GM12878 (cell line): ENCODE data around the gene NOP53. TPM values are rescaled to one million over a fixed set of nuclear protein-coding genes. Genes with fewer than 3 reads are reported as not detected.

ENCODE experiments used
- ATAC-seq: fragments of 200-7000 bp; cut with Tn5 transposase; 3 replicates; pipeline ENCODE4 v1.9.1; 2020; ENCODE audit warnings: mild to moderate bottlenecking, moderate library complexity
- BruUV-seq: library from RNA; stranded (reverse); fragments of 400-500 nt; replicated peaks from 2 replicates; lab custom pipeline; 2021; lab: Mats Ljungman, UMichigan
- CTCF ChIA-PET: fragments of 300-600 bp; sonication (Branson Sonifier 250); formaldehyde crosslinking; extraction: SDS; loops from one replicate; lab custom pipeline; 2021; ENCODE audit warnings: inconsistent platforms; lab: Yijun Ruan, JAX
- POLR2A ChIA-PET: fragments of 350-600 bp; formaldehyde crosslinking; extraction: SDS; loops from one replicate; lab custom pipeline; 2021; ENCODE audit warnings: inconsistent platforms; lab: Charles Lee
- RAD21 ChIA-PET: fragments of 300-600 bp; sonication (Branson Sonifier 250); formaldehyde crosslinking; loops from one replicate; lab custom pipeline; 2023; ENCODE audit warnings: antibody characterized with exemption; ENCODE audit not compliant: unreplicated experiment; lab: Charles Lee
- SMC1A ChIA-PET: fragments of 300-600 bp; sonication (Branson Sonifier 250); formaldehyde crosslinking; loops from one replicate; lab custom pipeline; 2023; ENCODE audit not compliant: unreplicated experiment, uncharacterized antibody; lab: Charles Lee
- DNase-seq: peaks from one replicate; pipeline ENCODE4 v3.0.0-alpha.2; 2011; ENCODE audit warnings: low read depth, low spot score
- FAIRE-seq: peaks from 3 replicates; lab custom pipeline; 2011; peaks lifted over from hg19 to GRCh38; lab: Jason Lieb, UNC
- H2AFZ ChIP-seq: 2 replicates; pipeline ENCODE4 v1.6.0; 2011; ENCODE audit warnings: low read depth, low read length, control low read depth; ENCODE audit not compliant: control insufficient read depth
- H3K27ac ChIP-seq: 2 replicates; pipeline ENCODE4 v1.5.1; 2011; ENCODE audit warnings: control low read depth; ENCODE audit not compliant: control insufficient read depth, insufficient read depth
- H3K27me3 ChIP-seq, 2 experiments: replicated peaks in 1 of 2; 2 replicates each; pipeline versions ENCODE4 v1.6.0 to v1.6.1; 2011; ENCODE audit warnings: low read length in 1 of 2; ENCODE audit not compliant: control insufficient read depth in 2 of 2, insufficient read depth in 2 of 2
- H3K36me3 ChIP-seq, 2 experiments: 2 replicates each; pipeline ENCODE4 v1.5.1; 2011; ENCODE audit warnings: low read length in 1 of 2; ENCODE audit not compliant: control insufficient read depth in 2 of 2, insufficient read depth in 2 of 2
- H3K4me1 ChIP-seq: 2 replicates; pipeline ENCODE4 v1.6.1; 2011; ENCODE audit warnings: mild to moderate bottlenecking, low read length, moderate library complexity, mixed read lengths; ENCODE audit not compliant: control insufficient read depth, insufficient read depth
- H3K4me2 ChIP-seq: 2 replicates; pipeline ENCODE4 v1.6.0; 2011; ENCODE audit warnings: control low read depth; ENCODE audit not compliant: control insufficient read depth, insufficient read depth
- H3K4me3 ChIP-seq: fragments of 200-600 bp; sonication (generic); 2 replicates; pipeline ENCODE4 v1.5.1; 2016
- H3K79me2 ChIP-seq: 2 replicates; pipeline ENCODE4 v1.6.0; 2011; ENCODE audit warnings: low read length; ENCODE audit not compliant: control insufficient read depth, insufficient read depth
- H3K9ac ChIP-seq: 2 replicates; pipeline ENCODE4 v1.8.0; 2011; ENCODE audit warnings: low read length, control low read depth, mixed read lengths; ENCODE audit not compliant: control insufficient read depth, insufficient read depth
- H3K9me3 ChIP-seq: replicated peaks from 3 replicates; pipeline ENCODE4 v1.5.1; 2011; ENCODE audit warnings: mild to moderate bottlenecking, low read length; ENCODE audit not compliant: control insufficient read depth, insufficient read depth
- H4K20me1 ChIP-seq: 2 replicates; pipeline ENCODE4 v1.6.0; 2011; ENCODE audit not compliant: control insufficient read depth, insufficient read depth
- BRCA1 ChIP-seq: IDR thresholded peaks from 2 replicates; pipeline ENCODE4 v1.6.1; 2011; ENCODE audit warnings: low read depth, low read length, improper control_type of control experiment
- CBX3 ChIP-seq: fragments of 200-600 bp; sonication (generic); IDR thresholded peaks from 2 replicates; pipeline ENCODE4 v1.6.1; 2016; ENCODE audit warnings: low read depth, borderline replicate concordance
- CBX5 ChIP-seq: sonication (generic); IDR thresholded peaks from 2 replicates; pipeline ENCODE4 v1.6.1; 2016; ENCODE audit warnings: low read depth, moderate library complexity, mild to moderate bottlenecking, inconsistent platforms
- ESRRA ChIP-seq: IDR thresholded peaks from 2 replicates; pipeline ENCODE4 v1.6.1; 2012; ENCODE audit warnings: mild to moderate bottlenecking, low read length, improper control_type of control experiment
- ETV6 ChIP-seq, 2 experiments: fragments of 450-650 bp in 1 of 2; IDR thresholded peaks in 1 of 2; conservative IDR thresholded peaks in 1 of 2; 2 replicates each; pipeline ENCODE4 v1.6.1; 2014; ENCODE audit warnings: antibody characterized with exemption in 1 of 2, borderline replicate concordance in 1 of 2, low read depth in 1 of 2, mild to moderate bottlenecking in 1 of 2, moderate library complexity in 1 of 2
- FOXM1 ChIP-seq: IDR thresholded peaks from 2 replicates; pipeline ENCODE4 v1.6.1; 2012; ENCODE audit warnings: low read depth, mild to moderate bottlenecking, inconsistent platforms, low read length, moderate library complexity
- KAT2A ChIP-seq: conservative IDR thresholded peaks from 2 replicates; pipeline ENCODE4 v1.6.1; 2011; ENCODE audit warnings: low read depth, low read length; ENCODE audit not compliant: control insufficient read depth
- MEF2B ChIP-seq: fragments of 450-650 bp; IDR thresholded peaks from 2 replicates; pipeline ENCODE4 v1.6.1; 2018; ENCODE audit warnings: mild to moderate bottlenecking, moderate library complexity; ENCODE audit not compliant: partially characterized antibody, poor library complexity, severe bottlenecking
- ZNF24 ChIP-seq: fragments of 450-650 bp; IDR thresholded peaks from 2 replicates; pipeline ENCODE4 v1.6.1; 2017; ENCODE audit warnings: antibody characterized with exemption, mild to moderate bottlenecking
- ZZZ3 ChIP-seq: IDR thresholded peaks from 2 replicates; pipeline ENCODE4 v1.6.1; 2011; ENCODE audit warnings: low read depth; ENCODE audit not compliant: control insufficient read depth, insufficient read length
- WGBS: methylation state at CpG from one replicate; pipeline ENCODE4 v1.1.6; 2016; ENCODE audit warnings: low lambda C conversion rate; ENCODE audit not compliant: insufficient replicate concordance, insufficient coverage; ENCODE audit errors: missing lambda C conversion rate; 5-methylcytosine and 5-hydroxymethylcytosine counted together
- in situ Hi-C: fragments of 300-500 bp; cut with MboI; formaldehyde crosslinking; loops from 9 replicates; pipeline ENCODE4 v1.14.3; 2018; ENCODE audit warnings: mixed read lengths
- intact Hi-C: fragments of 100-400 bp; cut with micrococcal nuclease; formaldehyde crosslinking; loops from one replicate; pipeline ENCODE4 v1.14.2; 2022; ENCODE audit not compliant: unreplicated experiment
- polyA plus RNA-seq, 11 experiments: library from polyadenylated mRNA; depleted of rRNA in 4 of 11; unstranded in 6 of 11; stranded (reverse) in 5 of 11; fragments of >200 nt; fragmentation: Nextera tagmentation in 4 of 11; fragmentation: Illumina TruSeq in 1 of 11; extraction: Ambion mirVana in 4 of 11; extraction: Trizol in 1 of 11; gene quantifications; 1 replicate in 1 of 11; 2 replicates in 10 of 11; pipeline versions ENCODE4 v1.2.1 to v1.2.3, GENCODE V29; 2011 to 2016; ENCODE audit warnings: inconsistent platforms in 2 of 11, missing spikeins in 2 of 11, low read depth in 1 of 11
- total RNA-seq, 4 experiments: library from RNA; depleted of rRNA in 3 of 4; stranded (reverse); fragments of >200 nt in 3 of 4; fragmentation: Illumina TruSeq in 1 of 4; extraction: Trizol in 1 of 4; gene quantifications; 2 replicates each; pipeline versions ENCODE4 v1.2.1 to v1.2.3, GENCODE V29; 2013 to 2021
- TF ChIP-seq, protein P1 (sequence below): IDR thresholded peaks from 2 replicates; pipeline ENCODE4 v1.6.1; 2011; ENCODE audit warnings: borderline replicate concordance, low read depth, mild to moderate bottlenecking, moderate library complexity, mixed read lengths, low read length; ENCODE audit not compliant: insufficient read depth; ENCODE audit errors: extremely low read length
- TF ChIP-seq, protein P2 (sequence below): fragments of 450-650 bp; IDR thresholded peaks from 2 replicates; pipeline ENCODE4 v1.6.1; 2016; ENCODE audit warnings: mild to moderate bottlenecking

Gene NOP53
- total and polyA plus RNA-seq, 10 of the 15 experiments (the other 5 are each of a cell fraction or from before 2014, with no cell fraction given): 6.0 to 386 (median 167) TPM

DNA sequence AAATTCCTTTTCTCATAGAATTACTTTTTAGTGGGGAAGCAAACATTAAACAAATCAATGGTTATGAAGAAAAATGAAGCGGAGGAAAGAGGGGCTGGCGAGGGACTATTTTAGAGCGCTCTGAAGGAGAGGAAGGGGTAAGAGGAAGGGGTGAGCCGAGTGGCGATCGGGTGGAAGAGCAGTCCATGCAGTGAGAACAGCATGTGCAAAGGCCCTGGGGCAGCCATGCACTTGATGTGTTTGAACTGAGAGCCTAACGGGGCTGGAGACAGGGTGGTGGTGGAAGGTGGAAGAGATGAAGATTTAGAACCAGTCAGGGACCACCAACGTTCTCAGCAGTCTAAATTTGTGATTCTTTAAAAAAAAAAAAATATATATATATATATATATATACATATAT is 14.4 kb upstream of the NOP53 start:
- TF ChIP-seq CBX5 (no peak), BRCA1 (no peak), ZNF24 (no peak)
- TF ChIP-seq, protein P1, sequence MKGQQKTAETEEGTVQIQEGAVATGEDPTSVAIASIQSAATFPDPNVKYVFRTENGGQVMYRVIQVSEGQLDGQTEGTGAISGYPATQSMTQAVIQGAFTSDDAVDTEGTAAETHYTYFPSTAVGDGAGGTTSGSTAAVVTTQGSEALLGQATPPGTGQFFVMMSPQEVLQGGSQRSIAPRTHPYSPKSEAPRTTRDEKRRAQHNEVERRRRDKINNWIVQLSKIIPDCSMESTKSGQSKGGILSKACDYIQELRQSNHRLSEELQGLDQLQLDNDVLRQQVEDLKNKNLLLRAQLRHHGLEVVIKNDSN: no peak

DNA sequence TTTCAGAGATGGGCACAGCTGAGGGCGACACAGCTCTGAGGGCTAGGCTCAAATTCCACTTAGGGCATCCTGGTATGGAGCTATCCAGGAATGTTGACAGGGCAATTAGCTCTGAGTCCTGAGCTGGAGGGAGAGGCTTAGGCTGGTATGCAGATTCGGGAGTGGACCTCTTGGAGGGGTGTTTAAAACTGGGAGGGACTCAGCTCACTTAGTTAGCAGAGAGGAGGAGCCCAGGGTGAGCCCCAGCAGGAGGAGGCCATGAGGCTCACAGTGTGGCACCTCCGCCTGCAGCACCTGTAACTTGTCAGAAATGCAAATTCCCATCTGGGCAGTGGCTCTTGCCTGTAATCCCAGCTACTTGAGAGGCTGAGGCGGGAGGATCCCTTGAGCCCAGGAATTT is 10.2 kb upstream of the NOP53 start:
- no peak overlapping the region for H3K4me3 ChIP-seq
- no peak overlapping the region for H3K27ac ChIP-seq
- H3K9ac ChIP-seq: no peak overlapping the region
- TF ChIP-seq CBX3: no peak
- TF ChIP-seq ZZZ3: no peak
- TF ChIP-seq ESRRA: no peak
- TF ChIP-seq MEF2B: no peak
- TF ChIP-seq FOXM1: no peak
- TF ChIP-seq, protein P2, sequence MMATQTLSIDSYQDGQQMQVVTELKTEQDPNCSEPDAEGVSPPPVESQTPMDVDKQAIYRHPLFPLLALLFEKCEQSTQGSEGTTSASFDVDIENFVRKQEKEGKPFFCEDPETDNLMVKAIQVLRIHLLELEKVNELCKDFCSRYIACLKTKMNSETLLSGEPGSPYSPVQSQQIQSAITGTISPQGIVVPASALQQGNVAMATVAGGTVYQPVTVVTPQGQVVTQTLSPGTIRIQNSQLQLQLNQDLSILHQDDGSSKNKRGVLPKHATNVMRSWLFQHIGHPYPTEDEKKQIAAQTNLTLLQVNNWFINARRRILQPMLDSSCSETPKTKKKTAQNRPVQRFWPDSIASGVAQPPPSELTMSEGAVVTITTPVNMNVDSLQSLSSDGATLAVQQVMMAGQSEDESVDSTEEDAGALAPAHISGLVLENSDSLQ: no peak
- no peak for TF ChIP-seq KAT2A
- no peak for TF ChIP-seq ETV6 (conservative IDR thresholded peaks at IDR 0.05 in 1 of 2, IDR thresholded peaks at IDR 0.05 in 1 of 2; ENCODE audit: borderline replicate concordance in 1 of 2, low read depth in 1 of 2)
- RAD21 ChIA-PET: no interaction called here
- H3K36me3 ChIP-seq: no peaks in the 10 kb centered on the region
- no peak for ATAC-seq
- no peak overlapping the region for H2AFZ ChIP-seq
- FAIRE-seq: no peak
- no peaks in the 10 kb centered on the region for H3K4me1 ChIP-seq
- no peaks in the 10 kb centered on the region for H3K27me3 ChIP-seq
- H4K20me1 ChIP-seq: no peaks in the 10 kb centered on the region
- POLR2A ChIA-PET: no interaction called here
- no peak for DNase-seq
- intact Hi-C loops: no loop called here
- no TSS peak for BruUV-seq
- no peak overlapping the region for H3K4me2 ChIP-seq
- in situ Hi-C loops: no loop called here
- 9% methylated on average over 4 of the region's 4 CpGs for WGBS
- H3K9me3 ChIP-seq: no peaks in the 10 kb centered on the region; the same call in 2 of the 3 replicates
- CTCF ChIA-PET: no interaction called here
- H3K79me2 ChIP-seq: no peaks in the 10 kb centered on the region
- SMC1A ChIA-PET: no interaction called here

More for the DNA sequence above, 14.4 kb upstream of the NOP53 start:
- Histone ChIP-seq H3K9ac (no peak overlapping the region), H3K27me3 (0 out of 4 replicates have a peak, but pooled peaks cover 0 to 2% of the 10 kb centered on the region in 2 experiments), H2AFZ (no peak overlapping the region), H3K4me3 (no peak overlapping the region), H3K79me2 (no peaks in the 10 kb centered on the region), H3K9me3 (no peaks in the 10 kb centered on the region; the same call in 2 of the 3 replicates), H3K36me3 (no peaks in the 10 kb centered on the region), H3K4me1 (no peaks in the 10 kb centered on the region), H3K27ac (no peak overlapping the region), H4K20me1 (no peaks in the 10 kb centered on the region), H3K4me2 (no peak overlapping the region)
- no peak for DNase-seq
- in situ Hi-C loops (no loop called here), intact Hi-C loops (no loop called here)
- ChIA-PET POLR2A (no interaction called here), SMC1A (no interaction called here), CTCF (no interaction called here), RAD21 (no interaction called here)
- no peak for ATAC-seq
- no TSS peak for BruUV-seq
- no peak for FAIRE-seq
- WGBS: 60% methylated on average over 8 of the region's 8 CpGs
